Measurements from ENCODE around the gene CDC23.

Gene CDC23

GRCh38 chr5:138139781-138140090 is 73.4 kb downstream of the CDC23 start:
- no peaks in the 10 kb centered on the region for H3K9me3 Mint-ChIP-seq
- H3K4me1 Mint-ChIP-seq: peaks cover 11% of the 10 kb centered on the region
- H3K36me3 Mint-ChIP-seq (ENCODE audit: low read depth): no peaks in the 10 kb centered on the region
- H3K27me3 Mint-ChIP-seq: peaks cover 13% of the 10 kb centered on the region
- ATAC-seq (no peak), DNase-seq (no peak)
- H3K27ac Mint-ChIP-seq: no peak overlapping the region
- H3K4me3 Mint-ChIP-seq: no peak overlapping the region

- H3K27me3 Mint-ChIP-seq: peaks cover 13% of the 10 kb centered on the region
- H3K4me1 Mint-ChIP-seq: peaks cover 11% of the 10 kb centered on the region
- H3K27ac Mint-ChIP-seq: no peak within 1 kb of the TSS
- DNase-seq (peak; percentile 7), ATAC-seq (no peak)
- H3K36me3 Mint-ChIP-seq (ENCODE audit: low read depth): no peaks in the 10 kb centered on the region
- H3K4me3 Mint-ChIP-seq: no peak within 1 kb of the TSS
- H3K9me3 Mint-ChIP-seq: no peaks in the 10 kb centered on the region
These were observed 74.0 kb downstream of the CDC23 start, which contains the start of gene NME5 for GRCh38 chr5:138138949-138139780. Gene NME5 (minus strand): TSS chr5:138139428. CDS start chr5:138138780, 648 bp downstream.
